ENCODE data around the gene NECTIN2.
"Not testable (repeated sequence)": the region's sequence is repeated elsewhere in the genome, so short reads cannot be mapped to it uniquely, and the experiment has no call there.

DNA sequence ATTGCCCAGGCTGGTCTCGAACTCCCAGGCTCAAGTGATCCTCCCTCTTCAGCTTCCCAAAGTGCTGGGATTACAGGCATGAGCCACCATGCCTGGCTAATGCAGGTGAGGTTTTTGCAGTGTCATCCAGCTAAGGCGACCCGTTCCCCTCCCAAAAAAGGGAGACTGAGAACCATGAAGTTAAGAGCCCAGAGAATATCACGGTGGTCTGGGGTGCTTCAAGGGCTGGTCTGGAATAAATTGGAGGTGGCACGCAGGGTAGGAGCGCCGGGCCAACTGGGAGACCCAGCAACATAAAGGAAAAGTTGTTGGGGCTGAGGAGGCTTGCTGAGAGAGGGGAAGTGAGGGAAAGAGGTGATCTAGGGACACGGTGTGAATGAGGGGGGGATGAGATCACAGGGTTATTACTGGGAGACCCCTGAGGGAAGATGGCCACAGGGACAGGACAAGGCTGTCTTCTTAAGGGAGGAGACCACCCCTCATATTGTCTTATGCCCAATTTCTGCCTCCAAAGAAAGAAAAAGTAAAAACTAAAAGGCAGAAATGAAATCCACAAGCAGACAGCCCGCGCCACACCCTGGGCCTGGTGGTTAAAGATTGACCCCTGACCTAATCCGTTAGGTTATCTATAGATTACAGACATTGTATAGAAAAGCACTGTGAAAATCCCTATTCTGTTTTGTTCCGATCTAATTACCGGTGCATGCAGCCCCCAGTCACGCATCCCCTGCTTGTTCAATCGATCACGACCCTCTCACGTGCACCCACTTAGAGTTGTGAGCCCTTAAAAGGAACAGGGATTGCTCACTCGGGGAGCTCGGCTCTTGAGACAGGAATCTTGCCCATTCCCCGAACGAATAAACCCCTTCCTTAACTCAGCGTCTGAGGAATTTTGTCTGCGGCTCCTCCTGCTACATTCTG, 67.7 kb downstream of the NECTIN2 start:
- TF ChIP-seq, protein P1, sequence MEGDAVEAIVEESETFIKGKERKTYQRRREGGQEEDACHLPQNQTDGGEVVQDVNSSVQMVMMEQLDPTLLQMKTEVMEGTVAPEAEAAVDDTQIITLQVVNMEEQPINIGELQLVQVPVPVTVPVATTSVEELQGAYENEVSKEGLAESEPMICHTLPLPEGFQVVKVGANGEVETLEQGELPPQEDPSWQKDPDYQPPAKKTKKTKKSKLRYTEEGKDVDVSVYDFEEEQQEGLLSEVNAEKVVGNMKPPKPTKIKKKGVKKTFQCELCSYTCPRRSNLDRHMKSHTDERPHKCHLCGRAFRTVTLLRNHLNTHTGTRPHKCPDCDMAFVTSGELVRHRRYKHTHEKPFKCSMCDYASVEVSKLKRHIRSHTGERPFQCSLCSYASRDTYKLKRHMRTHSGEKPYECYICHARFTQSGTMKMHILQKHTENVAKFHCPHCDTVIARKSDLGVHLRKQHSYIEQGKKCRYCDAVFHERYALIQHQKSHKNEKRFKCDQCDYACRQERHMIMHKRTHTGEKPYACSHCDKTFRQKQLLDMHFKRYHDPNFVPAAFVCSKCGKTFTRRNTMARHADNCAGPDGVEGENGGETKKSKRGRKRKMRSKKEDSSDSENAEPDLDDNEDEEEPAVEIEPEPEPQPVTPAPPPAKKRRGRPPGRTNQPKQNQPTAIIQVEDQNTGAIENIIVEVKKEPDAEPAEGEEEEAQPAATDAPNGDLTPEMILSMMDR (IDR thresholded peaks at IDR 0.05), result not testable (repeated sequence)
- not testable (repeated sequence) for TF ChIP-seq EZH2 (IDR thresholded peaks at IDR 0.05; ENCODE audit: borderline replicate concordance, insufficient read depth, low read depth, low read length, poor library complexity, severe bottlenecking)

Data from B cell (primary cell).